PC-9 (cell line): ENCODE measurements around the gene RASIP1. TPM values are rescaled to one million over a fixed set of nuclear protein-coding genes. Genes with fewer than 3 reads are reported as not detected.
A peak's percentile ranks its signal among the peaks of the same experiment; 100 is the strongest.

Experiments used
- BruUV-seq: library from RNA; stranded (reverse); fragments of 400-500 nt; replicated peaks from 2 replicates; lab custom pipeline; 2021; lab: Mats Ljungman, UMichigan
- CTCF ChIA-PET: fragments of 300-600 bp; sonication (Branson Sonifier 250); formaldehyde crosslinking; loops from one replicate; lab custom pipeline; 2022; ENCODE audit warnings: antibody characterized with exemption; lab: Charles Lee
- POLR2A ChIA-PET: fragments of 300-600 bp; sonication (Branson Sonifier 250); formaldehyde crosslinking; loops from one replicate; lab custom pipeline; 2022; ENCODE audit warnings: antibody characterized with exemption; ENCODE audit not compliant: unreplicated experiment; lab: Charles Lee
- DNase-seq, 2 experiments: peaks; one replicate each; pipeline versions ENCODE4 v3.0.0 to v3.0.0-alpha.2; 2015 to 2022; ENCODE audit warnings: mixed read lengths in 1 of 2
- H2AFZ ChIP-seq: fragments of 200-600 bp; sonication (generic); 2 replicates; pipeline ENCODE4 v1.8.1; 2017; ENCODE audit warnings: antibody characterized with exemption
- H3F3A ChIP-seq: fragments of 200-600 bp; sonication (generic); 2 replicates; pipeline ENCODE4 v1.8.1; 2017; ENCODE audit warnings: antibody characterized with exemption, mild to moderate bottlenecking, low read depth; ENCODE audit not compliant: insufficient read depth
- H3K27ac ChIP-seq: fragments of 200-600 bp; sonication (generic); 2 replicates; pipeline ENCODE4 v1.6.1; 2016; ENCODE audit warnings: mixed run types
- H3K27me3 ChIP-seq: fragments of 200-600 bp; sonication (generic); 2 replicates; pipeline ENCODE4 v1.6.1; 2016; ENCODE audit warnings: low read depth, mixed run types; ENCODE audit not compliant: insufficient read depth
- H3K36me3 ChIP-seq: fragments of 200-600 bp; sonication (generic); 2 replicates; pipeline ENCODE4 v1.6.1; 2016; ENCODE audit warnings: low read depth, mixed run types
- H3K4me1 ChIP-seq: fragments of 200-600 bp; sonication (generic); replicated peaks from 2 replicates; pipeline ENCODE4 v1.6.1; 2016; ENCODE audit warnings: mixed run types; ENCODE audit not compliant: insufficient read depth
- H3K4me2 ChIP-seq: fragments of 200-600 bp; sonication (generic); 2 replicates; pipeline ENCODE4 v1.6.1; 2017; ENCODE audit warnings: mixed run types
- H3K4me3 ChIP-seq: fragments of 200-600 bp; sonication (generic); 2 replicates; pipeline ENCODE4 v1.6.1; 2016; ENCODE audit warnings: mixed run types
- H3K79me2 ChIP-seq: fragments of 200-600 bp; sonication (generic); 2 replicates; pipeline ENCODE4 v1.6.1; 2017; ENCODE audit warnings: low read depth, mixed run types
- H3K9me2 ChIP-seq: fragments of 200-600 bp; sonication (generic); 2 replicates; pipeline ENCODE4 v1.8.1; 2017; ENCODE audit warnings: mild to moderate bottlenecking; ENCODE audit not compliant: insufficient read depth
- H3K9me3 ChIP-seq: fragments of 200-600 bp; sonication (generic); 2 replicates; pipeline ENCODE4 v1.8.1; 2016; ENCODE audit warnings: low read depth; ENCODE audit not compliant: insufficient read depth
- H4K20me1 ChIP-seq: fragments of 200-600 bp; sonication (generic); 2 replicates; pipeline ENCODE4 v1.8.1; 2017; ENCODE audit not compliant: insufficient read depth
- CTCF ChIP-seq: fragments of 200-600 bp; sonication (generic); conservative IDR thresholded peaks from 2 replicates; pipeline ENCODE4 v1.6.1; 2017; ENCODE audit warnings: mixed run types, antibody characterized with exemption, mild to moderate bottlenecking, moderate library complexity
- EZH2 ChIP-seq: fragments of 200-600 bp; sonication (generic); IDR thresholded peaks from 2 replicates; pipeline ENCODE4 v1.8.0; 2017; ENCODE audit warnings: antibody characterized with exemption, low read depth
- intact Hi-C: fragments of 100-400 bp; cut with micrococcal nuclease; formaldehyde crosslinking; loops from one replicate; pipeline ENCODE4 v1.10.0; 2022; ENCODE audit not compliant: unreplicated experiment
- total RNA-seq: library from RNA; stranded (reverse); gene quantifications from 2 replicates; pipeline ENCODE4 v1.2.3, GENCODE V29; 2021

Gene RASIP1
- total RNA-seq, 1 experiment from 2014 or later = 1.4 TPM

DNA sequence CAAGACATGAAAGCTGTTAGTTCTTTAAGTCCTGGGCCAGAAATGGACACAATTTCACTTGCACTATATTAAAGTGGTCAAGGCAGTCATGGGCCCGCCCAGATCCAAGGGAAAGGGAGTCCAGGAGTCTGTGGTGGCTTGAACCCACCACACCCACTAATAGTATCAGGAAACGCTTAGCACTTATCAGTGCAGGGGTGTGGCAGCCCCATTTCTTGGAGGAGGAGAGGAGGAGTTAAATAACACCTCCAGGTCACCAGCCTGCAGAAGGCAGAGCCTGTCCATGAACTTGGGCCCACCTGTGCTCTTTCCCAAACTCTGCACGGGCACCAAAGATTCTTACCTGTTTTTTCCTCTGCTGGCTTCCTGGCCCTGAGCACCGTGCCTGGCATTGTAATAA lies 62.2 kb downstream of the RASIP1 start:
- no peak overlapping the region for H2AFZ ChIP-seq
- no peak for TF ChIP-seq EZH2
- TF ChIP-seq CTCF = no peak
- H3K27ac ChIP-seq = peak overlapping the region; percentile 49
- peaks cover 16% of the 10 kb centered on the region; the same call in 1 of the 2 replicates for H3F3A ChIP-seq
- DNase-seq = peak; percentile 59 to 66
- no peaks in the 10 kb centered on the region for H3K9me2 ChIP-seq
- ChIA-PET POLR2A (interaction anchor here (0.6 kb wide), 1 partner anchor 17 kb away, joined by 7 read pairs; the partner anchor contains the start of gene FUT2), CTCF (interaction anchor here (1.3 kb wide), 1 partner anchor 60 kb away, joined by 4 read pairs; no protein-coding TSS in a partner anchor)
- H4K20me1 ChIP-seq = no peaks in the 10 kb centered on the region
- H3K79me2 ChIP-seq = no peaks in the 10 kb centered on the region
- peak overlapping the region; percentile 25; the same call in 1 of the 2 replicates for H3K4me2 ChIP-seq
- no TSS peak for BruUV-seq
- no peaks in the 10 kb centered on the region for H3K9me3 ChIP-seq
- H3K4me1 ChIP-seq = peaks cover 32% of the 10 kb centered on the region
- intact Hi-C loops = loop anchor here (5.0 kb wide), 1 partner anchor 59 kb away; no protein-coding TSS in a partner anchor
- no peaks in the 10 kb centered on the region for H3K27me3 ChIP-seq
- no peak overlapping the region for H3K4me3 ChIP-seq
- H3K36me3 ChIP-seq = no peaks in the 10 kb centered on the region

DNA sequence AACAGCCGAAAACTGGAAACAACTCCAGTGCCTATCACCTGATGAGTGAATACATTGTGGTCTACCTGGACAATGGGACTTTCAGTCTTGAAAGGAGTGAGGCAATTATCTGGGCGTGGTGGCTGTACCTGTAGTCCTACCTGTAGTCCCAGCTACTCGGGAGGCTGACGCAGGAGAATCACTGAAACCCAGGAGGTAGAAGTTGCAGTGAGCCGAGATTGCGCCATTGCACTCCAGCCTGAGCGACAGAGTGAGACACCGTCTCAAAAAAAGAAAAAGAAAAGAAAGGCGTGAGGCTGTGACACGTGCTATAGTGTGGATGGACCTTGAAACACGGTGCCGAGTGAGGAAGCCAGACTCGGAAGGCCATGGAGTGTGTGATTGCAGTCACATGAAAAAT lies 63.5 kb downstream of the RASIP1 start:
- ChIA-PET POLR2A (interaction anchor here (0.5 to 0.7 kb wide), 3 partner anchors 43 to 312 kb away, joined by 3 to 9 read pairs (median 7); no protein-coding TSS in a partner anchor), CTCF (interaction anchor here (0.6 to 1.4 kb wide), 4 partner anchors 17 to 62 kb away, joined by 3 to 4 read pairs (median 4); no protein-coding TSS in a partner anchor)
- peak; percentile 67 to 92 for DNase-seq
- TF ChIP-seq CTCF (no peak), EZH2 (no peak)
- Histone ChIP-seq H3K9me3 (no peaks in the 10 kb centered on the region), H3K27ac (peak overlapping the region; percentile 62), H3K9me2 (no peaks in the 10 kb centered on the region), H2AFZ (peak overlapping the region; percentile 58; the same call in 1 of the 2 replicates), H4K20me1 (no peaks in the 10 kb centered on the region), H3K36me3 (no peaks in the 10 kb centered on the region), H3K4me1 (peaks cover 32% of the 10 kb centered on the region), H3K79me2 (no peaks in the 10 kb centered on the region), H3K4me3 (no peak overlapping the region), H3F3A (peaks cover 16% of the 10 kb centered on the region; the same call in 1 of the 2 replicates), H3K4me2 (peak overlapping the region; percentile 32), H3K27me3 (no peaks in the 10 kb centered on the region)
- intact Hi-C loops = loop anchor here (2.0 to 5.0 kb wide), 2 partner anchors 38 to 60 kb away; no protein-coding TSS in a partner anchor
- BruUV-seq = no TSS peak

GRCh38 chr19:48676487-48676886 lies 63.9 kb downstream of the RASIP1 start:
- no TSS peak for BruUV-seq
- Histone ChIP-seq H3K27me3 (no peaks in the 10 kb centered on the region), H3K36me3 (no peaks in the 10 kb centered on the region), H3K4me1 (peaks cover 32% of the 10 kb centered on the region), H3K79me2 (no peaks in the 10 kb centered on the region), H3K27ac (peak overlapping the region; percentile 53), H3K9me3 (no peaks in the 10 kb centered on the region), H3K4me2 (peak overlapping the region; percentile 32; the same call in 1 of the 2 replicates), H3K9me2 (no peaks in the 10 kb centered on the region), H3K4me3 (no peak overlapping the region), H2AFZ (0 out of 2 replicates have a peak overlapping the region, but pooled peaks have one; percentile 58), H3F3A (peaks cover 16% of the 10 kb centered on the region; the same call in 1 of the 2 replicates), H4K20me1 (no peaks in the 10 kb centered on the region)
- no peak for DNase-seq
- TF ChIP-seq EZH2 = no peak
- no peak for TF ChIP-seq CTCF
- intact Hi-C loops = loop anchor here (2.0 to 5.0 kb wide), 2 partner anchors 38 to 61 kb away; no protein-coding TSS in a partner anchor
- ChIA-PET POLR2A (no interaction called here), CTCF (interaction anchor here (0.6 to 1.4 kb wide), 3 partner anchors 18 to 37 kb away, joined by 3 to 4 read pairs (median 4); no protein-coding TSS in a partner anchor)
